HG02870 (cell line): ENCODE results near the gene PRR5L.

Source experiments
- ATAC-seq: cut with Tn5 transposase; IDR thresholded peaks from one replicate; pipeline ENCODE4 v1.9.1; 2021; ENCODE audit warnings: mild to moderate bottlenecking, moderate library complexity; ENCODE audit not compliant: unreplicated experiment

Gene PRR5L, protein sequence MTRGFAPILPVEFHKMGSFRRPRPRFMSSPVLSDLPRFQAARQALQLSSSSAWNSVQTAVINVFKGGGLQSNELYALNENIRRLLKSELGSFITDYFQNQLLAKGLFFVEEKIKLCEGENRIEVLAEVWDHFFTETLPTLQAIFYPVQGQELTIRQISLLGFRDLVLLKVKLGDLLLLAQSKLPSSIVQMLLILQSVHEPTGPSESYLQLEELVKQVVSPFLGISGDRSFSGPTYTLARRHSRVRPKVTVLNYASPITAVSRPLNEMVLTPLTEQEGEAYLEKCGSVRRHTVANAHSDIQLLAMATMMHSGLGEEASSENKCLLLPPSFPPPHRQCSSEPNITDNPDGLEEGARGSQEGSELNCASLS

DNA sequence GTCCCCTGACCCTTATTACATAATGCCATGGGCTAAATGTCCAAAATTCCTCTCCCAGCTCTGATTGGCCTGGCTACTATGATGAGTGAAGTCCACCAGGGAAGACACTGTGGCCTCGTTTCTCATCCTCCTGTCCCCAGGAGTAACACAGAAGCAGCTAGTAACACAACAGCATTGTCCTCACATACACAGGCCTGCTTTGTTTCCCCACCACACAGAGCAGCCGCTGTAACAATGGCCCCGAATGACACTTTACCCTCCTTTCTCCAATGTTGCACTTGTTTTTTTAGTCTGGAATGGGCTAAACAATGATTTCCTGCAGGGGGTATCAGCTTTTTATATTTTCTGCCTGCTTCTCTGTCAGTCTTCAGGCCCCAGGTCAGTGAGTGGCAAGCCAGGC lies at the start of gene PRR5L:
Gene PRR5L, plus strand, starts transcription at position 363 of the 400 bp plus-strand sequence. CDS start 104,834 bp downstream, outside the sequence.
- ATAC-seq: no peak

DNA sequence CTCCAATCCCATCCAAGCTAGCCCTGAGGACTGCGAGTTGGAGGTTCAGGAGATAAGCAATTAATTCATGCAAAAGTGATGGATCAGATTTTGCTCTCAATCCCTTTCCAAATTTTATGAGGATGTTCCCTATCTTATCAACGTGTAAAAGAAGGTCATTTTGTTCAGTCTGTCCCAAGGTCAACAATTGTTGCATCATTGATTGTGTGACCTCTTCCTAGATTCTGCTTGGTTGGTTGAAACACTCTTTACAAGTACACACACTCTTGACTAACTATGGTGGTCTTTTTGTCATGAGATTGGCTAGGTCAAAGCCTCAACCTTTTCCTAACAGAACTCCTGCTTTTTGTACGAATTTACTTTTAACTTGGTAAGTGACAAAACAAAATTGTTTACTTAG lies 48.6 kb upstream of the PRR5L start:
- no peak for ATAC-seq

DNA sequence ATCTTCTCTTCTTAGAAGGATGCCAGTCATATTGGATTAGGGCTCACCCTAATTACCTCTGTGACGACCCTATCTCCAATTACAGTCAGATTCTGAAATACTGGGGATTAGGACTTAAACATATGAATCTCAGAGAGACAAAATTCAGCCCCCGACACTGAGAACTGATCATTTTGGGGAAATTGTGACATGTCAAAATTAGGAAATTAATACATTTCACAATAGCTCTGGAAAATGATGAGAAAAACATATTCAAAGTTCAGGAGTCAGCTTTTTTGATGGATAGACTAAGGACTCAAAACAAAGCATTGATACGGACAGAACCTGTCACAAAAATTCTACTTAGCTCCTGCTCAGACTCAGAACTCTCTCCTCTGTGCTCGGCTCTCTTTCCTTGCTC lies 47.7 kb upstream of the PRR5L start:
- ATAC-seq: no peak

DNA sequence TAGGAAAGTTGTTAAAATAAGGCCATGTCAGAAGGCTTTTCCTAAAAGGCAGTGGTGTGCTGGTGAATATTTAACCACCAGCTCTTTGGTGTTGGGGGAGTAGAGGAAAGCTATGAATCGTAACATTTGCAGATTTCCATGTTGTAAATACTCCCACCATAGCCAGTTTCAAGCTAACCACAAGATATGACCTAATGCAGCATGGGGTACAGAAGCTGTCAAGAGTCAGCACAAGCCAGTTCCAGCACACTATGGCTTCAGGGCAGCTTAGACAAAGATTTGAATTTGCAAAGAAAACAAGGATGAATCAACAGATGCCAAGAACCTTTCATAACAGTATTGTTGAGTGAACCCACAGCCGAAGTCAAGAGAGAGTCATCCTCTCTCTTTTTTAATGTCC lies 46.8 kb upstream of the PRR5L start:
- no peak for ATAC-seq

DNA sequence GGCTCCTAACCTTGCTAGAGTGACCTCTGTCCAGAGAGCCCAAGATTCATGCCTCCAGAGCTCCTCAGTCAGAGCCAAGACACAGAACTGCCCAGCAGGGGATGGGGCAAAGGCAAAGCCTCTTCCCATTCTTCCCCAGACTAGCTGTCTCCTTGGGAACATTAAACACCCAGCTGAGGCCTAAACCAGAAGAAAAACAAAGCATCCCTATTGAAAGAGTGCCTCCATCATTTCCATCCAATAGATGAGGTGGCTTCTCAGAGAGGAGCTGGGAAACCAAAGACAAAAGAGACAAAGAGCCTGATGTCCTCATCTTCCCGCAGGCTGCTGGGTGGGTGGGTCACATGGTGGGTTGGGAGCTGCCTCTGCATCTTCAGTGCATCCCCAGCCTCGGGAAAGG lies 44.3 kb upstream of the PRR5L start:
- ATAC-seq: no peak

DNA sequence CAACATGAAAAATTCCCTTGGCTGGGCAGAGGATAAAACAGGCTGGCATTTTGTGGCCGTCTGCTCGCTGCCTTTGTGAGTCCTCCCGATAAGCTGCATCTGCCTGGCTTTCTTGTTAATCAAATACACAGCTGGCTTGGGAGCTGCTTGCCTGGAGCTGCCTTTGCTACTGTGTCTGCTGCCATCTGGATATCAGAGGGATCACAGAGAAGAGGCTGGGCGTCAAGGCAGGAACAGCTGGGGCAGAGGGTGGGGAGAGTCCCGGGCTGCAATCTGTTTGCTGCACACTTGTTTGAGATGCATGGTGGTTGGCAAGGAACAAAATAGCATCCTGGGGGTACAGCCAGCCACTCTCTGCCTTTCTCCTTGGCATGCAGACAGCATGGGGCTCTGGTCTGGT lies 42.9 kb upstream of the PRR5L start:
- no peak for ATAC-seq

DNA sequence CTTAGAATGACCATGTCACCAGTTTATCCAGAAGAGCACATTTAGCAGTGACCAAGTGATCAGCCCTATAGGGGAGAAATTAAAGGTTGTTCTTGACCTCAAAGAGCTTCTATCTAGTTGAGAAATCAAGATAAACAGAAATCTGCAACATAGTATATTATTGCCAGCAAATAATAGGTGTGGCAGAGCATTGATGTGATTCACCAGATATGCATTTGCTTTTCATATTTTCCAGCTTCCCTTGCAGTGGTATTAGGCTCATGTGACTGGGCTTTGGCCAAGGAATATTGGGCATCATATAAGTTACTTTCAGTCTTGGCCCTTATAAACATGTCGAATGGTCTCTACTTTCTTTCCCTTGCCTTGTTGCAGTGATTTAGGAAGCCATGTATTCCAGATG lies 41.4 kb upstream of the PRR5L start:
- no peak for ATAC-seq

DNA sequence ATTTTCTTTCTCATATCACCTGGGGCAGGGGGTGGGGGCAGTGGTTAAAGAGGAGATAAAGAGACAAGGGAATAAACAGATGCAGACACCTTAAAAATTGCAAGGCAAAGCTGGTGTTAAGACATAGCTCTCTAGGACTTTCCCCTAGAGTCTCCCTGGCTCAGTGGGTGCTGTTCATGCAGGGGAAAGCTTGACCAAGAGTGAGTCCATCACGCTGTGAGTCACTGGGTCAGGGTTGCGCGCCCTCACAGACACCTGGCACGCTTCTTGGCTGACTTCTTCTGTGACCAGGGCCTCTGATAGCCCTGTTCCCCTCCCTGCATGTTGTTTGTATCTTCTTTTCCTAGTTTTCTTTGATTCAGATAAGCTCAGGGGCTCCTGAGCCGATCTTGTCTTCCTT lies 38.7 kb upstream of the PRR5L start:
- no peak for ATAC-seq

DNA sequence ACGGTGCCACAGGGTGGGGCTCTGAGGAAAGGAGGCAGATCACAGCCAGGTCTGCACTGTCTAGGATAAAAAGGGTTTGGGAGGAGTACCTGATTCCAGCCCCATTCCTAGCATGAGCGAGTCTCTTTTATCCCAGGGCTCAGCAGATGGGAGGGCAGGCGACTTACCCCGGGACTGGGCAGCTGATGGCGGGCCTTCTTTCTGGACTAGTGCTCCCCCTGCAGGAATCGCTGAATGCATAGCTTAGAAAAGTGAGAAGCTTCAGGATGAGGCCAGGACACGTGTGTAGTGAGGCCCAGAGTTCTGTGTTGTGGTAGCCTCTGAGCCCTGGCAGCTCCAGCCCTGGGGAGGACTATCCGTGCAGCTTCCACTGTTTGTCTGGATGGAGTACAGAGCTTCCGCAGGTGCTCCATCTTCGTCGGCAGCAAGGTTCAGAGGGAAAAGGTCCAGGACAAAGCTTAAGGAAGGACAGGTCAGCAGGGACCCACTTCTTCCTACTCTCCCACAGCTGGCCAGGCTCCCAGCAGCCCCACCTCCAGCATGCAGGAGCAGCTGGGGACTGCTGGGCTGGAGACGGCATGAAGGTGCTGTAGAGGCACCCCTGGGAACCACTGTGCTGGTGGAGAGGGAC lies 37.2 kb upstream of the PRR5L start:
- ATAC-seq: no peak

DNA sequence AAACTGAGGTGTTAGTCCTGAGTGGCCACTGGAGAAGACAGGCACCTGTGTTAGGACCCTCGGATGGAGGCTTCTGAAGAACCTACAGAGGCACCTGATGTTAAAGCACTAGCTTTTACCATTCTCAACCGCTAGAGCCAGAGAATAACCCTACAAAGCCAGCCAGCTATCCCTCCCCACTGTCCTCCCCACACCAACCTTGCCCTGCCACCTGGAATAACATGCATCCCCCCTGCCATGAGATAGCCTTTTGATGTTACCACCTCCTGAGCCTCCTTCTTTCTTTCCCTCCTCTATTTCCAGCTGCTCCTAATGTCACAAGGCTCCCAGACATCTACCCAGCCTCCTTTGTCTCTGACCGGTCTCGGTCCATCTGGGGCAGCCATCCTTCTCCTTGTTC lies 35.0 kb upstream of the PRR5L start:
- no peak for ATAC-seq

DNA sequence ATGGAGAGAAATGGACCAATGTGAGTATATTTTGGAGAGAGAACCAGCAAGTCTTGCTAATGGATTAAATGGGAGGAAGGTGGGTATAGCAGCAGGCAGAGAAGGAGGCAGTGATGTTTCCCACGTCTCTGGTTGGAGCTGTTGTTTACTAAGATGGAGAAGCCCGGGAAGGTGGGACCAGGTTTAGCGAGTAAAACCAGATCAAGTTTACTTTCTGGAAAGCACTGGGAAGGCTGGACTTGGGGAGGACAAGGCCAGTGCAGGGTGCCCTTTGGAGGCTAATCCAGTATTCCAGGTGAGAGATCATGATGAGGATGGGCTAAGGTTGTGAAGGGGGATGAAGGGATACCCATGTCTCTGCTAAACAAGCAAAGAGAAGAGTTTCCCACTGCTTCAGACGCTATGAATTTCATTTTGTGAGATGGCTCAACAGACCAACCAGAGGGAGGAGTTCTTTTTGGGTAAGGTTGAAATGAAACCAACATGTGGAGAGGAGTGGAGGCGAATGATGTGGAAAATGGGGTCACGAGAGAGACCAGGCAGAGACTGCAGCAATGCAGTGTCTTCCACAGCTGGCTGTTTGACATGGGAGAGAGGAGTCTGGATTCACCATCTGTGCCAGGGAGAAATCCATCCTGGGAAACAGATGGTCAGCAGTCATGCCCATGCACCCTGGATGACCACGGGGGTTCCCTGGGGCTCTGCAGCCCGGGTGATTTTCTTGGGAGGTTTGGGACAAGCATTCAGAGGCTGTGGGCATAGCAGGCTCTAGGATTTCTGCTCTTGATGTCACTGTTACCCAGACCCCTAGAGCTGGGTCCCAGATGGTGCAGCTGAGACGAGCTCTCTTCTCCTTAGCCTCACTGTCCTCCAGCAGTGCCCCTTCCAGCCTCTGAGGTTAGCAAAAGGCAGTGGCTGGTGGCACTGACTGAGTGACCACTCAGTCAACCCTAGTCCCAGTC lies 31.8 kb upstream of the PRR5L start:
- ATAC-seq: no peak

DNA sequence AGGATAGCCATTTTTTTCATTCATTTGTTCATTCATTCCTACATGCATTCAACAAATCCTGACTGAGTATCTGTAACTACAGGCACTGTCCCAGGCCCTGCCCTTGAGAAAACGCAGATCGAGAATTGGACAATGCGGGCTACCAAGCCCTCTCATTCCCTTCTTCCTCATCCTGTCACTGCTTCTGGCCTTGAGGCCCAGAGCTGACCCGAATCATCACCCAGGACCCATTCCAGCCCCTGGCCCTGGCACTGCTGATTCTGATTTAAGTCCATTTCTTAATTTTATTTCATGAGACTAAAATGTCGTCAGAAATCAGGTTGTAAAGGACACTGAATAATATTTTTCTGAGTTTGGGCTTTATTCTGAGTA lies 31.1 kb upstream of the PRR5L start:
- ATAC-seq: no peak

DNA sequence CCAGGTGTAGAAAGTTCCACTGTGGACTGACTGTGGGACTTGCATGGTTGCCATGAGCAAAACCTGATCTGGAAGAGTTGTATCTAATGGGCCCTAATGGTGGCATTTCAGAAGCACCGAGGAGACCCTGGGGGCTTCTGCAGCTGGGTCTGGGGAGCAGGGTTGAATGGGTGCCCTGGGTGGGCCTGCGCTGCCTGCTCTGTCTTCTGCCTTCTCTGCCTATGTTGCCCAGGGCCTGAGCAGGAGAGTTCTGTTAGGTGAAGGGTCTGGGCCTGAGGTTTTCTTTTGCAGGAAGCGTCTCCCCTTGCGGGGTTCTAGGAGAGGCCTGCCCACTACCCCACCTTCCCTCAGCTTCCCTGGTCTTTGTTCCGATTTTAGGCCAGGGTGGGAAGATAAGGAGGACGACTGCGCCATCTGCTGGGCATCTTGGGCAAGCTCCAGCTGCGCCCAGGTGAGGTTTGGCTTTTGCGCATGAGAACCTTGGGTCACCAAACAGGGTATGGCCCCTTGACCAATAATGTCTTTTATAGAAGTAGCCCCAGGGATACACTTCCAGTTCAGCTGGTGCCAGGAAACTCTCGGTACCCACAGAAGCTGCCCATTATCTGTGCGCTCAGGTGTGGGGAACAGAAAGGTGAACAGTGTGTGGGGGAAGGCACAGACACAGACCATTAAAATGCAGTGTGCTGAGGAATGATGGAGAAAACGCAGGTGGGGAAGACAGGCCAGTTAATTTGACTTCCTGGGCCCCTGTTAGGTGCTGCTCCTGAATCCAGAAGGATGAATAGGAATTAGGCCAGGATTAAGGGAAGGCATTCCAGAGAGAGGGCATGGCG lies 30.1 kb upstream of the PRR5L start:
- ATAC-seq: peak; percentile 76

DNA sequence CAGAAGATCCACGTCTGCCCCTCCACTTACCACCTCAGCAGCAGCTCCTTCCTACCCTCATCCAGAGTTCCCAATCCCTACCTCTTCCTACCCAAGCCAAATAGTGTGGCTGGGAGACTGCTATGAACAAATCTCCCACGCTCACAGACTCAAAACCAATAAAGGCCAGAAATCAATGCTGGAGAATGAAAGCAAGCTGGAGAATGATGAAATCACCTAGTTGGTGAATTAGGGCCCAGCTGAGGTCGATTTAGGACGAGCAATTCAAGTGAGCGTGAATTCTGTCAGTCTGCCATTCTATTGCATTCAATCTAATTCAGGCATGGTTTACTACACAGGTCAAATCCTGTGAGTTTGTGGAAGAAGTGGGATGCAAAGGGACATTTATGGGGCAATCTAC lies 29.3 kb upstream of the PRR5L start:
- ATAC-seq: no peak

DNA sequence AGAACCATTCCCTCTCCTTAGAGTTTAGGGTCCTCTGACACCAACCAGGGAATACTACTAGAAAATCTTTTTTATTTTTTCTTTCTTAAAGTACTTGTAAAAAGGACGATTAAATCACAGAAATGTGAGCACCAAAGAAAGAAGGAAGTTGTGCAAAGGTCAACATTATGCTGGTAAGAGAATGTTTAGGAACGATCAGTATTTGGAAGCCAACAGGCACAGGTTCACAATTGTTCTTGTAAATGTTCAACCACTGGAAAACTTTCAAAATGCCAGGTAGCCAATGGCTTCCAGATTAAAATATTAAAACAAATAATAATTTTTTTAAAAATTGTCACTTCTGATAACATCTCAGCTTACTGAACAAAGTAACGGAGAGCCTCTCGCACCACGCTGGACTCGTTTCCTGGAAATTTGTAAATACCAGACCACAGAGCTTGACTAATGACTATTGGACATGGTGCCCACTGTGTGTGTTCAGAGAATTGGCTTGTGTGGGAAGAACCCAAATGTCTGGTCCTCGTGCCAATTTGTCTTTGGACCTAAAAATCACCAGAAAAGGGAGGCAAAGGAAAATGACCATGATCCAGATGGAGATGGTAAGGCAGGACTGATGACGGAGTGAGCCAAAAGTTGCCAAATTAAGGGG lies 27.6 kb upstream of the PRR5L start:
- no peak for ATAC-seq

DNA sequence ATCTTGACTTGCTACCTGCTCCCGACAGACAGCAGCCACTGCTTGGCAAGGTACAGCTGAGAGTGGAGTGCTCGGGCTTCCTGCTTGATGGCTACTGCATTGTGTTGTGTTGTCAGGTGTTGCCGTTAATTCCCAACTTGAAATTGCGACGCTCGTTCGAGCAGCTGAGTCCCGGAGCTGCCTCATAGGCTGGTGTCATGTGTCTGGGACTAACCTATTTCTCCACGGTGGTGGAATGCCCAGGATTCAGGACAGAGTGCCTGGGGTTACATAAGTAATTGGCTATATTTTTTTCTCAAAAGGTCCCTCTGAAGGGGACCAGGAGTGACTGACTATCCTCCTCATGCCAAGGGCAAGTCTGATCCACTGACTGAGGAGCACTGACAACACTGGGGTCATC lies 25.4 kb upstream of the PRR5L start:
- ATAC-seq: no peak

DNA sequence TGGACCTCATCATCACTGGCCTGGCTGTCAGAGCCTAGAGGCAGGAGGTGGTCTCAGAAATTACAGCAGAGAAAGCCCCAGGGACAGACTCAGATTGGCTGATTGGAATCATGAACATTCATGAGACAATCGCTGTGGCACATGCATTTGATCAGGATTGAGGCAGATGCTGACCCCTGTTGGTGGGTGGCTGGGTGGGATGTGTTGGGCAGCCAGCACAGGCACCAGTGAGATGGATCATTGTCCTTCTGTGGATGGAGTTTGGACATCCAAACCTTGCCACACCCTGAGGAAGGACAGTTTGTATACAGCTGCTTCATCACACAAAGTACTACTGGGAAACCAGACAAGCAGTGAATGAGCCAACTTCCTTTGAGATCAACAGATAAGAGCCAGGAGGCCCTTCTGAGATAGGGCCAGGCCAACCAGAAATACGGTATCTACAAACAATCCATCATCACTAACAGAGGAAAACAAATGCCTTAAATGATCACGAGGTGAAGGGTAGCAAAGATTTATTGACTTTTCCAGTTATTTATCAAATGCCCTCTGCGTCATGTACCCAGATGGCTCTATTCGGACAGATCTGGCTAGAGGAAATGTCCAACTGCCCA lies 24.2 kb upstream of the PRR5L start:
- ATAC-seq: no peak

DNA sequence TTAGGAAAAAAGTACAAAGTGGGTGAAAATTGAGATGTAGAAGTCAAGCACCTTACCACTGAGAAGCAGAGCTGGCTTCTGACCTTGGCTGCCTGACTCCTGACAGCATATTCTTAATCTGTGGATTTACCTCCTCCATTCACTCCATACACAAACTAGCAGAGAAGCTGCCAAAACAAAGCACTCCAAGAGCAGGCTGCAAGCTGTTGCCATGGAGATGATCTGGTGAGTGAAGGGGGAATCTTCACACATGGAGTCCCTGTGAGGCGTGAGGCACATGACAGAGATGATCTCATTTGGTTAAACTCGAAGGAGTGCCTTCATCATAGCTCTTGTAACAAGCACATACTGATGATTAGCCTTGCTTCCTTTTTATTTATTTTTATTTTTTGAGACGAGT lies 23.0 kb upstream of the PRR5L start:
- ATAC-seq: no peak

DNA sequence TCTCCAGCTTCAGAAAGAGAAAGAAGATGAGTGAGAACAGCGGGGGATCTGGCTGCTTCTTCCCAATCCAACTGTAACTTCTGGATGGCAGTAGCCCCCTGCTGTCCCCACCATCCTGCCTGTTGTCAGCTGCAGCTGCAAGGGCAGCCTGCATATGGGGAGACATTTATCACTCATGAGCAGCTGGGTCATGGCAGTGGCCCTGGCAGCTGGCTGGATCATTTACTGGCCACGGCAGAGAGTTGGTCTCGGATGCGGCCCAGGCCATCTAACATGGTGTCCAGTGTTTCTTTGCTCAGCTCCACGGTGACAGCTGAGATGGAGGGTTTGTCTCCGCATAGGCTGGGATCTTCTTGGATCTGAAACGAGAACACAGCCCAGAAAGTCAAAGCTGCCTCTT lies 21.7 kb upstream of the PRR5L start:
- no peak for ATAC-seq
